H1 (cell line): ENCODE results near the gene LGALS16. TPM values are rescaled to one million over a fixed set of nuclear protein-coding genes. Genes with fewer than 3 reads are reported as not detected.

Experiments
- CTCF ChIA-PET: fragments of 300-600 bp; sonication (Branson Sonifier 250); formaldehyde crosslinking; loops from one replicate; lab custom pipeline; 2021; ENCODE audit not compliant: partially characterized antibody; lab: Charles Lee
- POLR2A ChIA-PET: fragments of 300-600 bp; sonication (Branson Sonifier 250); formaldehyde crosslinking; loops from one replicate; lab custom pipeline; 2021; ENCODE audit warnings: inconsistent platforms; ENCODE audit not compliant: partially characterized antibody; lab: Charles Lee
- DNase-seq, 2 experiments: peaks; one replicate each; pipeline versions ENCODE4 v3.0.0 to v3.0.0-alpha.2; 2010 to 2022; ENCODE audit warnings: low spot score in 2 of 2, low read depth in 1 of 2, mixed read lengths in 1 of 2
- FAIRE-seq: peaks from 2 replicates; lab custom pipeline; 2011; peaks lifted over from hg19 to GRCh38; lab: Jason Lieb, UNC
- H2AFZ ChIP-seq: 2 replicates; pipeline ENCODE4 v1.8.1; 2012; ENCODE audit warnings: low read length, inconsistent platforms
- H2AK5ac ChIP-seq: 2 replicates; pipeline ENCODE4 v1.6.1; 2013; ENCODE audit warnings: low read depth, low read length
- H2BK120ac ChIP-seq: replicated peaks from 2 replicates; pipeline ENCODE3; 2013; ENCODE audit warnings: low read depth, low read length, inconsistent platforms
- H2BK12ac ChIP-seq: 2 replicates; pipeline ENCODE4 v1.6.1; 2013; ENCODE audit warnings: low read depth, low read length
- H2BK15ac ChIP-seq: 2 replicates; pipeline ENCODE4 v1.6.1; 2013; ENCODE audit warnings: low read length
- H2BK20ac ChIP-seq: 2 replicates; pipeline ENCODE4 v1.6.1; 2013; ENCODE audit warnings: low read length
- H2BK5ac ChIP-seq: 2 replicates; pipeline ENCODE4 v1.6.1; 2013; ENCODE audit warnings: low read depth, low read length
- H3K14ac ChIP-seq: 2 replicates; pipeline ENCODE4 v1.6.1; 2013; ENCODE audit warnings: inconsistent platforms; ENCODE audit not compliant: insufficient read length
- H3K18ac ChIP-seq: 2 replicates; pipeline ENCODE4 v1.6.1; 2013; ENCODE audit warnings: low read length; ENCODE audit errors: extremely low read depth
- H3K23ac ChIP-seq: 2 replicates; pipeline ENCODE4 v1.6.1; 2013; ENCODE audit warnings: inconsistent platforms; ENCODE audit not compliant: insufficient read length
- H3K23me2 ChIP-seq: 2 replicates; pipeline ENCODE4 v1.6.1; 2013; ENCODE audit warnings: low read depth, low read length
- H3K27ac ChIP-seq: 2 replicates; pipeline ENCODE4 v1.6.1; 2011; ENCODE audit warnings: low read depth, low read length, inconsistent platforms
- H3K27me3 ChIP-seq, 4 experiments: replicated peaks in 1 of 4; 1 replicate in 1 of 4; 2 replicates in 3 of 4; pipeline versions ENCODE4 v1.6.1 to v1.8.1; 2011 to 2013; ENCODE audit warnings: low read length in 3 of 4, mild to moderate bottlenecking in 3 of 4, inconsistent platforms in 2 of 4, mixed read lengths in 2 of 4, moderate library complexity in 1 of 4; ENCODE audit not compliant: control insufficient read depth in 3 of 4, insufficient read depth in 3 of 4; ENCODE audit errors: extremely low read depth in 1 of 4
- H3K36me3 ChIP-seq, 4 experiments: 2 replicates each; pipeline versions ENCODE4 v1.6.1 to v1.8.1; 2011 to 2013; ENCODE audit warnings: mild to moderate bottlenecking in 4 of 4, low read length in 3 of 4, moderate library complexity in 2 of 4, control low read depth in 1 of 4, inconsistent platforms in 1 of 4; ENCODE audit not compliant: insufficient read depth in 4 of 4, control insufficient read depth in 2 of 4
- H3K4ac ChIP-seq: replicated peaks from 2 replicates; pipeline ENCODE3; 2013; ENCODE audit warnings: low read length, low read depth, mixed read lengths, inconsistent platforms; ENCODE audit not compliant: insufficient read length
- H3K4me1 ChIP-seq, 4 experiments: replicated peaks in 1 of 4; 1 replicate in 1 of 4; 2 replicates in 3 of 4; pipeline versions ENCODE4 v1.6.1 to v1.8.1; 2011 to 2013; ENCODE audit warnings: low read length in 3 of 4, inconsistent platforms in 2 of 4, mixed read lengths in 1 of 4; ENCODE audit not compliant: insufficient read depth in 4 of 4, control insufficient read depth in 3 of 4
- H3K4me2 ChIP-seq, 2 experiments: 2 replicates each; pipeline versions ENCODE4 v1.6.1 to v1.8.1; 2011 to 2013; ENCODE audit warnings: low read depth in 2 of 2, low read length in 2 of 2, control low read depth in 1 of 2, inconsistent platforms in 1 of 2, mild to moderate bottlenecking in 1 of 2; ENCODE audit not compliant: insufficient read depth in 1 of 2
- H3K4me3 ChIP-seq, 4 experiments: fragments of 200-600, 300-600 bp in 1 of 4; sonication (generic), shearing (Covaris generic), sonication (Bioruptor Twin) in 1 of 4; 2 replicates each; pipeline versions ENCODE4 v1.5.1 to v1.8.1; 2011 to 2016; ENCODE audit warnings: low read length in 4 of 4, low read depth in 3 of 4, control low read depth in 2 of 4, inconsistent platforms in 2 of 4, mild to moderate bottlenecking in 2 of 4, mixed read lengths in 1 of 4, moderate library complexity in 1 of 4; ENCODE audit not compliant: insufficient read depth in 2 of 4; ENCODE audit errors: extremely low read depth in 1 of 4
- H3K56ac ChIP-seq: replicated peaks from 2 replicates; pipeline ENCODE3; 2013; ENCODE audit warnings: low read depth, mild to moderate bottlenecking, mixed read lengths, low read length, inconsistent platforms; ENCODE audit not compliant: insufficient read length
- H3K79me1 ChIP-seq: 2 replicates; pipeline ENCODE4 v1.6.1; 2013; ENCODE audit warnings: low read depth, low read length, control low read depth
- H3K79me2 ChIP-seq, 2 experiments: 2 replicates each; pipeline versions ENCODE4 v1.6.1 to v1.8.1; 2012 to 2013; ENCODE audit warnings: low read length in 2 of 2, mild to moderate bottlenecking in 2 of 2, inconsistent platforms in 1 of 2; ENCODE audit not compliant: insufficient read depth in 2 of 2, control insufficient read depth in 1 of 2
- H3K9ac ChIP-seq, 4 experiments: replicated peaks in 1 of 4; 1 replicate in 1 of 4; 2 replicates in 3 of 4; pipeline versions ENCODE4 v1.6.1 to v1.8.1; 2011 to 2013; ENCODE audit warnings: low read depth in 3 of 4, low read length in 3 of 4, control low read depth in 2 of 4, mild to moderate bottlenecking in 2 of 4, moderate library complexity in 2 of 4, inconsistent platforms in 1 of 4; ENCODE audit errors: extremely low read depth in 1 of 4
- H3K9me3 ChIP-seq, 2 experiments: 2 replicates each; pipeline versions ENCODE4 v1.6.1 to v1.8.1; 2012 to 2013; ENCODE audit warnings: mild to moderate bottlenecking in 2 of 2, moderate library complexity in 2 of 2, control low read depth in 1 of 2, inconsistent platforms in 1 of 2, low read depth in 1 of 2, low read length in 1 of 2, mixed read lengths in 1 of 2; ENCODE audit not compliant: insufficient read depth in 2 of 2
- H4K20me1 ChIP-seq, 2 experiments: replicated peaks in 1 of 2; 2 replicates each; pipeline versions ENCODE3 to v1.8.1; 2011 to 2013; ENCODE audit warnings: inconsistent platforms in 2 of 2, low read length in 2 of 2, mild to moderate bottlenecking in 1 of 2; ENCODE audit not compliant: insufficient read depth in 2 of 2, control insufficient read depth in 1 of 2
- H4K5ac ChIP-seq: 2 replicates; pipeline ENCODE4 v1.6.1; 2013; ENCODE audit warnings: low read length, low read depth, mixed read lengths, inconsistent platforms; ENCODE audit not compliant: insufficient read length
- H4K8ac ChIP-seq: 2 replicates; pipeline ENCODE4 v1.8.0; 2013; ENCODE audit warnings: mild to moderate bottlenecking, moderate library complexity, low read length, inconsistent platforms; ENCODE audit not compliant: insufficient read depth; ENCODE audit errors: extremely low read depth
- H4K91ac ChIP-seq: replicated peaks from 2 replicates; pipeline ENCODE3; 2013; ENCODE audit warnings: low read length, mixed read lengths, inconsistent platforms; ENCODE audit not compliant: insufficient read length
- CREB1 ChIP-seq: IDR thresholded peaks from 2 replicates; pipeline ENCODE4 v1.6.1; 2012; ENCODE audit warnings: inconsistent platforms
- HDAC2 ChIP-seq, 2 experiments: fragments of 300-600 bp in 1 of 2; sonication (generic) in 1 of 2; IDR thresholded peaks; 2 replicates each; pipeline ENCODE4 v1.6.1; 2011 to 2012; ENCODE audit warnings: low read depth in 2 of 2, low read length in 2 of 2, mild to moderate bottlenecking in 2 of 2, moderate library complexity in 2 of 2, borderline replicate concordance in 1 of 2, inconsistent platforms in 1 of 2
- PHF8 ChIP-seq: fragments of 200-600 bp; sonication (generic); conservative IDR thresholded peaks from 2 replicates; pipeline ENCODE4 v1.7.1; 2012; ENCODE audit warnings: low read depth, mild to moderate bottlenecking, inconsistent platforms, low read length, moderate library complexity
- SP4 ChIP-seq: IDR thresholded peaks from 2 replicates; pipeline ENCODE4 v1.6.1; 2012; ENCODE audit warnings: low read length, inconsistent platforms
- WGBS, 2 experiments: shearing (Covaris generic) in 1 of 2; methylation state at CpG; one replicate each; pipeline versions ENCODE4 v1.1.6 to v1.1.7; 2013 to 2015; ENCODE audit warnings: low lambda C conversion rate in 2 of 2, mixed read lengths in 2 of 2, inconsistent platforms in 1 of 2, low coverage in 1 of 2, missing lambda C conversion rate in 1 of 2; ENCODE audit not compliant: insufficient replicate concordance in 2 of 2, insufficient coverage in 1 of 2, insufficient read length in 1 of 2; ENCODE audit errors: extremely low coverage in 1 of 2, missing lambda C conversion rate in 1 of 2; 5-methylcytosine and 5-hydroxymethylcytosine counted together
- polyA plus RNA-seq, 7 experiments: library from polyadenylated mRNA; depleted of rRNA in 3 of 7; stranded (reverse) in 5 of 7; unstranded in 2 of 7; fragments of >200 nt in 5 of 7; fragments of 200-250 nt in 2 of 7; gene quantifications; 1 replicate in 5 of 7; 2 replicates in 1 of 7; 4 replicates in 1 of 7; pipeline versions ENCODE4 v1.2.1 to v1.2.3, GENCODE V29; 2011 to 2013; ENCODE audit warnings: missing spikeins in 2 of 7, mixed read lengths in 2 of 7
- total RNA-seq: library from RNA; stranded (reverse); fragmentation: NEBNext Ultra II Directional; extraction: Animal tissue kit (Norgen Biotek cat#: 25700); gene quantifications from 2 replicates; pipeline ENCODE4 v1.2.1, GENCODE V29; 2021

LGALS16 gene
- total and polyA plus RNA-seq, 2 of the 8 experiments (the other 6 are each of a cell fraction or from before 2014, with no cell fraction given), result not detected

DNA sequence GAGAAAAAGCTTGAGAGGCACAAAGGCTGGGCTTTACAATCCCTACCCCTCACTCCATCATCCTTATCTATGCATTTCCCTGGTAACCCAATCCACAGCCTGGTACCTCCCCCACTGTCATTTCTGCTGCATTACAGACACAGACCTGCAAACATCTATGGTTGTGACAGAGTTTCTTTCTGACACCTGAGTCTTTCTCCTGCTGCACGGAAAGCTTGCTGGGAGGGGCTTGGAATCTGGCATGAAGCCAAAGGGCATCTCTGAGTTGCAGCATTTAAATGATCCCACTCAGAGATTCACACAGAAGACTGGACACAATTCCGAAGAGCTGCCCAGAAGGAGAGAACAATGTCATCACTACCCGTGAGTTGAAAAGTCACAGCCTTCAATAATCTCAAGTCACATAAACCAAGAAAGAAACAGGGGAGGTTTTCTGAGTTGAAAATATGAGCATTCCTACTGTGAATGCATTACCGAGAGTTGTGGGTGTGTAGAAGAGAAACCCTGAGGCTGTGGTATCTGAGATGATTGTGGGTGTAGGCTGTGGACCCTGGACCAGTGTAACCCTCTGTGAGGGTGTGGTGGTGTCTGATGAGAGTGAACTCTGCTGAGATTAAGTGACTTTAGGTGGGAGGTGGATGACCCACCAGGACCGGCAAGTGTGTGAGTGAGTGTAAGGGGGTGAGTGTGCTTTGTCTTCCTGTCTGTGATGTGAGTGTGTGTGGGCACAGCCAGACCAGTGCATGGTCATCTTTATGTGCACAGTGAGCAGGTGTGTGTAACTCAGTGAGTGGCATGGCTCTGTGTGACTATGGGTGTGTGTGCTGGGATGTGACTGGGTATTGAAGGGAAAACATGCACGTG lies 48.7 kb downstream of the LGALS16 start, which contains the start of gene LGALS14:
Gene LGALS14, plus strand, starts transcription at position 301 of the 864 bp plus-strand sequence. Its CDS starts 48 bp downstream, at position 349.
- H3K79me1 ChIP-seq, result no peaks in the 10 kb centered on the region
- no peaks in the 10 kb centered on the region for H4K20me1 ChIP-seq
- H3K4me2 ChIP-seq, result no peak within 1 kb of the TSS
- no peak within 1 kb of the TSS for H2BK120ac ChIP-seq
- H2AFZ ChIP-seq, result no peak within 1 kb of the TSS
- H3K23ac ChIP-seq, result no peak within 1 kb of the TSS
- FAIRE-seq, result no peak
- no peaks in the 10 kb centered on the region for H3K4me1 ChIP-seq
- no peak within 1 kb of the TSS for H3K18ac ChIP-seq
- no peak within 1 kb of the TSS for H4K5ac ChIP-seq
- H4K91ac ChIP-seq, result no peak within 1 kb of the TSS
- H2BK5ac ChIP-seq, result 0 out of 2 replicates have a peak within 1 kb of the TSS, but pooled peaks have one; percentile 7
- H3K23me2 ChIP-seq, result no peaks in the 10 kb centered on the region
- POLR2A ChIA-PET, result interaction anchor here (0.6 kb wide), 1 partner anchor 259 kb away, joined by 3 read pairs; the partner anchor contains the start of gene SUPT5H
- no peak within 1 kb of the TSS for H3K9ac ChIP-seq
- H3K27me3 ChIP-seq, result no peaks in the 10 kb centered on the region
- CTCF ChIA-PET, result interaction anchor here (0.7 kb wide), 1 partner anchor 1247 kb away, joined by 3 read pairs; no protein-coding TSS in a partner anchor
- H3K27ac ChIP-seq, result no peak within 1 kb of the TSS
- H3K4me3 ChIP-seq, result no peak within 1 kb of the TSS
- H3K14ac ChIP-seq, result no peak within 1 kb of the TSS
- H2BK20ac ChIP-seq, result peak within 1 kb of the TSS; percentile 76; the same call in 1 of the 2 replicates
- no peaks in the 10 kb centered on the region for H3K36me3 ChIP-seq
- no peak within 1 kb of the TSS for H3K4ac ChIP-seq
- no peak within 1 kb of the TSS for H4K8ac ChIP-seq
- H2BK12ac ChIP-seq, result no peak within 1 kb of the TSS; the same call in 1 of the 2 replicates
- TF ChIP-seq SP4 (no peak), PHF8 (no peak), HDAC2 (IDR thresholded peaks at IDR 0.05; ENCODE audit: borderline replicate concordance in 1 of 2, low read depth in 2 of 2, low read length in 2 of 2) (no peak), CREB1 (no peak)
- no peak within 1 kb of the TSS for H3K56ac ChIP-seq
- no peaks in the 10 kb centered on the region for H3K9me3 ChIP-seq
- peak within 1 kb of the TSS; percentile 53; the same call in 1 of the 2 replicates for H2BK15ac ChIP-seq
- H2AK5ac ChIP-seq, result no peak within 1 kb of the TSS
- WGBS, 2 experiments, result 95% methylated on average over 6 of the region's 6 CpGs; no CpG with 5 or more reads in 1 of the 2 experiments
- no peaks in the 10 kb centered on the region for H3K79me2 ChIP-seq
- no peak for DNase-seq
